Endodermal cell (in vitro differentiated cells): ENCODE results near the gene PRAF2. TPM values are rescaled to one million over a fixed set of nuclear protein-coding genes. Genes with fewer than 3 reads are reported as not detected.

Experiments used
- DNase-seq: peaks from one replicate; pipeline ENCODE4 v3.0.0-alpha.2; 2017
- H3K27ac ChIP-seq: 2 replicates; pipeline ENCODE4 v1.5.1; 2013; ENCODE audit warnings: mild to moderate bottlenecking, low read depth, low read length, moderate library complexity
- H3K27me3 ChIP-seq: 2 replicates; pipeline ENCODE4 v1.6.1; 2013; ENCODE audit warnings: mild to moderate bottlenecking, low read length, moderate library complexity; ENCODE audit not compliant: insufficient read depth, control insufficient read depth, poor library complexity, severe bottlenecking
- H3K36me3 ChIP-seq: 2 replicates; pipeline ENCODE4 v1.7.0; 2013; ENCODE audit warnings: mild to moderate bottlenecking, low read length, moderate library complexity; ENCODE audit not compliant: control insufficient read depth, insufficient read depth
- H3K4me1 ChIP-seq: one replicate; pipeline ENCODE4 v1.7.0; 2013; ENCODE audit warnings: low read length; ENCODE audit not compliant: control insufficient read depth, insufficient read depth
- H3K4me3 ChIP-seq: 2 replicates; pipeline ENCODE4 v1.5.1; 2013; ENCODE audit warnings: mild to moderate bottlenecking, low read length, moderate library complexity
- H3K9ac ChIP-seq: 2 replicates; pipeline ENCODE4 v1.6.1; 2013; ENCODE audit warnings: mild to moderate bottlenecking, low read length, moderate library complexity; ENCODE audit not compliant: poor library complexity, severe bottlenecking; ENCODE audit errors: extremely low read depth
- H3K9me3 ChIP-seq: 2 replicates; pipeline ENCODE4 v1.6.1; 2013; ENCODE audit warnings: mild to moderate bottlenecking, low read length, moderate library complexity; ENCODE audit not compliant: control insufficient read depth
- H3K27ac Mint-ChIP-seq: 2 replicates; pipeline ENCODE4 v1.8.0; 2020; ENCODE audit warnings: mixed read lengths
- H3K27me3 Mint-ChIP-seq: 2 replicates; pipeline ENCODE4 v1.8.0; 2021; ENCODE audit warnings: mild to moderate bottlenecking, mixed read lengths; ENCODE audit not compliant: insufficient read depth
- H3K36me3 Mint-ChIP-seq: 2 replicates; pipeline ENCODE4 v1.8.0; 2020; ENCODE audit warnings: low read depth, mixed read lengths
- H3K4me1 Mint-ChIP-seq: 2 replicates; pipeline ENCODE4 v1.8.0; 2020; ENCODE audit warnings: mixed read lengths
- H3K4me3 Mint-ChIP-seq: 2 replicates; pipeline ENCODE4 v1.8.0; 2020; ENCODE audit warnings: mild to moderate bottlenecking, moderate library complexity, mixed read lengths
- H3K9me3 Mint-ChIP-seq: 2 replicates; pipeline ENCODE4 v1.8.0; 2020; ENCODE audit warnings: mild to moderate bottlenecking, mixed read lengths
- WGBS, 2 experiments: methylation state at CpG; one replicate each; pipeline versions ENCODE4 v1.1.5 to v1.1.7; 2013; ENCODE audit warnings: missing lambda C conversion rate in 2 of 2, mixed read lengths in 1 of 2; ENCODE audit not compliant: insufficient coverage in 1 of 2, insufficient read length in 1 of 2; 5-methylcytosine and 5-hydroxymethylcytosine counted together
- total RNA-seq, 2 donors: library from RNA; stranded (reverse); fragmentation: NEBNext Ultra II Directional in 1 of 2; extraction: Animal tissue kit (Norgen Biotek cat#: 25700) in 1 of 2; gene quantifications; 2 replicates in 1 of 2; 3 replicates in 1 of 2; pipeline ENCODE4 v1.2.1, GENCODE V29; 2021
- TF ChIP-seq, protein P1 (sequence below): fragments of 200-600 bp; sonication (generic); conservative IDR thresholded peaks from 2 replicates; pipeline ENCODE4 v1.5.0; 2021; ENCODE audit warnings: antibody characterized with exemption, mild to moderate bottlenecking

The PRAF2 gene
- total RNA-seq, 2 donors from 2014 or later = 8.2 to 15.7 TPM

DNA sequence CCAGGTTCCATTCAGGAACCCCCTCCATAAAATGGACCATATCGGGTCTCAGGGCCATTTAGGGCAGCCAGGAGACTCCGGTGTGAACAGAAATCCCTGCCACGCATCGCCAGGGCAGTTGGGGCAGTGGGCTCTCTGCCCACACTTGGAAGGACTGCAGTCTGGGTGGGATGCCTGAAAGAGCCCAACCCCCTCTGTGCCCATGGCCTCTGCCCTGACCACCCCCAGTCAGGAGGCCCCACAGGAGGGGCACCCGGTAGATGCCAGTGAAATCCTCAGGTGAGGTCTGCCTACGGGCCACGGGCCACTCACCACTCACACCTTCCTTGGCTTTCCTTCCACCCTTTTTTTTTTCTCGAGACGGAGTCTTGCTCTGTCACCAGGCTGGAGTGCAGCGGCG, 4.8 kb downstream of the PRAF2 start:
- peaks cover 5% of the 10 kb centered on the region for H3K36me3 Mint-ChIP-seq
- Histone ChIP-seq H3K27ac (no peak overlapping the region), H3K9me3 (no peaks in the 10 kb centered on the region), H3K27me3 (no peaks in the 10 kb centered on the region), H3K36me3 (no peaks in the 10 kb centered on the region), H3K9ac (no peak overlapping the region), H3K4me3 (no peak overlapping the region), H3K4me1 (no peaks in the 10 kb centered on the region)
- no peak overlapping the region for H3K4me3 Mint-ChIP-seq
- H3K4me1 Mint-ChIP-seq = peaks cover 4% of the 10 kb centered on the region
- peaks cover 60% of the 10 kb centered on the region for H3K9me3 Mint-ChIP-seq
- H3K27me3 Mint-ChIP-seq = no peaks in the 10 kb centered on the region
- 95% methylated on average over 11 of the region's 11 CpGs; no CpG with 5 or more reads in 1 of the 2 experiments for WGBS, 2 experiments
- H3K27ac Mint-ChIP-seq = no peak overlapping the region
- TF ChIP-seq, protein P1, sequence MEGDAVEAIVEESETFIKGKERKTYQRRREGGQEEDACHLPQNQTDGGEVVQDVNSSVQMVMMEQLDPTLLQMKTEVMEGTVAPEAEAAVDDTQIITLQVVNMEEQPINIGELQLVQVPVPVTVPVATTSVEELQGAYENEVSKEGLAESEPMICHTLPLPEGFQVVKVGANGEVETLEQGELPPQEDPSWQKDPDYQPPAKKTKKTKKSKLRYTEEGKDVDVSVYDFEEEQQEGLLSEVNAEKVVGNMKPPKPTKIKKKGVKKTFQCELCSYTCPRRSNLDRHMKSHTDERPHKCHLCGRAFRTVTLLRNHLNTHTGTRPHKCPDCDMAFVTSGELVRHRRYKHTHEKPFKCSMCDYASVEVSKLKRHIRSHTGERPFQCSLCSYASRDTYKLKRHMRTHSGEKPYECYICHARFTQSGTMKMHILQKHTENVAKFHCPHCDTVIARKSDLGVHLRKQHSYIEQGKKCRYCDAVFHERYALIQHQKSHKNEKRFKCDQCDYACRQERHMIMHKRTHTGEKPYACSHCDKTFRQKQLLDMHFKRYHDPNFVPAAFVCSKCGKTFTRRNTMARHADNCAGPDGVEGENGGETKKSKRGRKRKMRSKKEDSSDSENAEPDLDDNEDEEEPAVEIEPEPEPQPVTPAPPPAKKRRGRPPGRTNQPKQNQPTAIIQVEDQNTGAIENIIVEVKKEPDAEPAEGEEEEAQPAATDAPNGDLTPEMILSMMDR = no peak
- no peak for DNase-seq

GRCh38 chrX:49067285-49068120, 6.3 kb downstream of the PRAF2 start:
- H3K27me3 Mint-ChIP-seq = no peaks in the 10 kb centered on the region
- peaks cover 5% of the 10 kb centered on the region for H3K36me3 Mint-ChIP-seq
- H3K27ac Mint-ChIP-seq = no peak overlapping the region
- Histone ChIP-seq H3K27ac (no peak overlapping the region), H3K9ac (no peak overlapping the region), H3K4me1 (no peaks in the 10 kb centered on the region), H3K4me3 (no peak overlapping the region), H3K27me3 (no peaks in the 10 kb centered on the region), H3K36me3 (no peaks in the 10 kb centered on the region), H3K9me3 (no peaks in the 10 kb centered on the region)
- TF ChIP-seq, protein P1 = no peak
- peaks cover 55% of the 10 kb centered on the region for H3K9me3 Mint-ChIP-seq
- DNase-seq = no peak
- H3K4me1 Mint-ChIP-seq = no peaks in the 10 kb centered on the region
- no peak overlapping the region for H3K4me3 Mint-ChIP-seq
- 87 to 95% methylated on average over 3 to 34 of the region's 41 CpGs for WGBS, 2 experiments

GRCh38 chrX:49066690-49067089, 7.1 kb downstream of the PRAF2 start:
- Histone ChIP-seq H3K9ac (no peak overlapping the region), H3K27ac (no peak overlapping the region)
- no peak for DNase-seq

More at GRCh38 chrX:49066690-49067089, 7.1 kb downstream of the PRAF2 start:
- Mint-ChIP-seq H3K4me3 (no peak overlapping the region), H3K4me1 (no peaks in the 10 kb centered on the region), H3K9me3 (peaks cover 55% of the 10 kb centered on the region), H3K27ac (no peak overlapping the region), H3K27me3 (no peaks in the 10 kb centered on the region), H3K36me3 (peaks cover 10% of the 10 kb centered on the region)
- Histone ChIP-seq H3K4me3 (no peak overlapping the region), H3K4me1 (no peaks in the 10 kb centered on the region), H3K36me3 (no peaks in the 10 kb centered on the region), H3K9me3 (no peaks in the 10 kb centered on the region), H3K27me3 (no peaks in the 10 kb centered on the region)
- 88% methylated on average over 8 of the region's 9 CpGs; no CpG with 5 or more reads in 1 of the 2 experiments for WGBS, 2 experiments
- TF ChIP-seq, protein P1 = no peak
